RWPE1 (cell line): ENCODE data around the gene NIPSNAP3A.
A peak's percentile ranks its signal among the peaks of the same experiment; 100 is the strongest.

Source experiments
- CTCF ChIA-PET: fragments of 350-600 bp; sonication (Branson Sonifier 250); formaldehyde crosslinking; extraction: SDS; loops from one replicate; lab custom pipeline; 2021; lab: Yijun Ruan, JAX
- POLR2A ChIA-PET: fragments of 400-600 bp; formaldehyde crosslinking; extraction: SDS; loops from one replicate; lab custom pipeline; 2020; ENCODE audit warnings: antibody characterized with exemption; ENCODE audit not compliant: low non-redundant PET; lab: Yijun Ruan, JAX
- DNase-seq: peaks from one replicate; pipeline ENCODE4 v3.0.0; 2012; ENCODE audit warnings: low spot score
- H3K27ac ChIP-seq: fragments of 450-650 bp; 2 replicates; pipeline ENCODE4 v1.5.1; 2017
- TF ChIP-seq, protein P1 (sequence below): fragments of 450-650 bp; conservative IDR thresholded peaks from 2 replicates; pipeline ENCODE4 v1.5.1; 2017; ENCODE audit warnings: low read depth, mild to moderate bottlenecking

The NIPSNAP3A gene

DNA sequence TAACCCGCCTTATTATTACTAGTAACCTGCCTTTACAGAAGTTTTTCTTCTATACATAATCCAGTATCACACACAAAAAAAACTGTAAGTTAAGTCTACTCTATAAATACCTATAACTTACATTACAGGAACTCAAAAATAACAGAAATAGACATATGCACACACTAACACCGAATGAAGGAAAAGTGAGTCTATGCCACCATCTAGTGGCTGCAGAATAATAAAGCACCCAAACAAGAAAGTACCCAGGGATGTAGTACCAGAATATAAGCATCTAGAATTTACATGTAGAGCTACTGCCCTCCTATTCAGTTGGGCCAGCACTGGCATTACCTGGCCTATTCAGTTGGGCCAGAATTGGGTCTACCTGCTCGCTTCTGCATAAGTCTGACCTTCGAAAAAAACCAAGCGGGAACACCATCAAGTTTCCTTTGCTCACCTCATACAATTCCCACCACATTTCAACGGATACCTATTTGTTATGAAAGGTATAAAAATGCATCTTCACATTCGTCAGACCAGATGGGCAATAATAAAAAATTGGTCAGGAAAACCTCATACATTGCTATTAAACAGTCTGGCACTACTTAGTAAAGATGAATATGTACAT, 4.0 kb upstream of the NIPSNAP3A start:
- H3K27ac ChIP-seq = no peak overlapping the region
- TF ChIP-seq, protein P1, sequence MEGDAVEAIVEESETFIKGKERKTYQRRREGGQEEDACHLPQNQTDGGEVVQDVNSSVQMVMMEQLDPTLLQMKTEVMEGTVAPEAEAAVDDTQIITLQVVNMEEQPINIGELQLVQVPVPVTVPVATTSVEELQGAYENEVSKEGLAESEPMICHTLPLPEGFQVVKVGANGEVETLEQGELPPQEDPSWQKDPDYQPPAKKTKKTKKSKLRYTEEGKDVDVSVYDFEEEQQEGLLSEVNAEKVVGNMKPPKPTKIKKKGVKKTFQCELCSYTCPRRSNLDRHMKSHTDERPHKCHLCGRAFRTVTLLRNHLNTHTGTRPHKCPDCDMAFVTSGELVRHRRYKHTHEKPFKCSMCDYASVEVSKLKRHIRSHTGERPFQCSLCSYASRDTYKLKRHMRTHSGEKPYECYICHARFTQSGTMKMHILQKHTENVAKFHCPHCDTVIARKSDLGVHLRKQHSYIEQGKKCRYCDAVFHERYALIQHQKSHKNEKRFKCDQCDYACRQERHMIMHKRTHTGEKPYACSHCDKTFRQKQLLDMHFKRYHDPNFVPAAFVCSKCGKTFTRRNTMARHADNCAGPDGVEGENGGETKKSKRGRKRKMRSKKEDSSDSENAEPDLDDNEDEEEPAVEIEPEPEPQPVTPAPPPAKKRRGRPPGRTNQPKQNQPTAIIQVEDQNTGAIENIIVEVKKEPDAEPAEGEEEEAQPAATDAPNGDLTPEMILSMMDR = peak; percentile 88
- POLR2A ChIA-PET = no interaction called here
- CTCF ChIA-PET = interaction anchor here (0.5 to 1.0 kb wide), 7 partner anchors 77 to 756 kb away, joined by 3 to 7 read pairs (median 3); no protein-coding TSS in a partner anchor
- DNase-seq = peak; percentile 64

DNA sequence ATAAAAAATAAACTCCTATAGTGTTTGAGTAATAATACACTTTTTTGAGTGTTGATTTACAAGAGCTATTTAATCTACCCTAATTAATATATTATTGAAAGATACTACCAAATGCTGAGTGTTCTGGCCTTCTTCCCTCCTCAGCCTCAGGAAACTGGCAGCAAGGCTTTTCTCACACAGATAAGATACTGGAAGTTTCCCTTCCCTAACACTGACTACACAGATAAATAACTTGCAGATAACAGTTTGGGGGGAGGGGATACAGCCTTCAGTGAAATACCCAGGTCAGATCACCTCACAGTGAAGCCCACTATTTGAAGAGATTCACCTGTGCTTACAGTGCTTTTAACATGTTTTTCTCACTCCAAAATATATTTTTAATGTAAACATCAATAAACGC, 1.6 kb upstream of the NIPSNAP3A start:
- H3K27ac ChIP-seq = no peak overlapping the region
- no peak for DNase-seq
- TF ChIP-seq, protein P1 = no peak
- CTCF ChIA-PET = interaction anchor here (0.6 kb wide), 1 partner anchor 935 kb away, joined by 3 read pairs; no protein-coding TSS in a partner anchor
- POLR2A ChIA-PET = no interaction called here

DNA sequence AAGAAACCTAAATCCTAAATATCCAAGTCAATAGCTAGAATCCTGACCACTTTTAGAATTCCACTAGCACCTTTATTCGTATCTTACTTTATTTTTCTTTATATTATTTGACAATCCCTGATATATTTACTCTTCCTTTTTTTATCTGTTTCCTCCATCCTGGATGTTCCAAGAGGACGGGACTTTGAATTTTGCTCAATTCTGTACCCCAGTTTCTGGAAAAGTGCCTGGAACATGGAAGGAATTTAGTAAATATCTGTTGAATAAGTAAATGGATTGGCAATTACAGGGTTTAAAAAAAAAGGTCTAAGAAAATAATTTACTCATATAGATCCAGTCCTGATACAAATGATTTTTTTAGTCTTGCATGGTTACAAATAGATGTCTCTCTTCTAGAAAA, 1.2 kb upstream of the NIPSNAP3A start:
- ChIA-PET CTCF (interaction anchor here (0.7 kb wide), 1 partner anchor 251 kb away, joined by 3 read pairs; no protein-coding TSS in a partner anchor), POLR2A (no interaction called here)
- TF ChIP-seq, protein P1 = no peak
- H3K27ac ChIP-seq = no peak overlapping the region
- DNase-seq = no peak

GRCh38 chr9:104746798-104747197, 685 bp upstream of the NIPSNAP3A start:
- H3K27ac ChIP-seq = no peak overlapping the region
- TF ChIP-seq, protein P1 = no peak
- POLR2A ChIA-PET = interaction anchor here (0.7 kb wide), 1 partner anchor 1240 kb away, joined by 3 read pairs; no protein-coding TSS in a partner anchor
- no peak for DNase-seq
- CTCF ChIA-PET = interaction anchor here (0.7 kb wide), 1 partner anchor 251 kb away, joined by 3 read pairs; no protein-coding TSS in a partner anchor

DNA sequence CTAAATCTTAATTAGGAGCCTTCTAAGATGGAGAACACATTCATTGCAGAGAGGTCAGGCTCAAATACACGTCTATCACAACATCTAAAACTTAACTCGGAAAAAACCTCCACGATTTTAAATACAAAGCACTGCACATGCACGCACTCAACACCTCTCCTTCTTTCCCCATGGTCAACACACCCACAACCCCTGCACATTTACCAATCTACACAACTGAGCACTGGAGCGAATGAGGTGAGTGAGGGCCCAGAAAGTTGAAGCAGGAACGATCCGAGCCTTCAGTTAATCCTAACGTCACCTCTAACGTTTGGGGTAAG, 278 bp upstream of the NIPSNAP3A start:
- TF ChIP-seq, protein P1 = no peak
- ChIA-PET POLR2A (interaction anchor here (0.7 kb wide), 1 partner anchor 1240 kb away, joined by 3 read pairs; no protein-coding TSS in a partner anchor), CTCF (interaction anchor here (0.7 kb wide), 2 partner anchors 252 to 677 kb away, joined by 3 read pairs; no protein-coding TSS in a partner anchor)
- peak overlapping the region; percentile 95 for H3K27ac ChIP-seq
- no peak for DNase-seq

- CTCF ChIA-PET = interaction anchor here (0.7 to 0.9 kb wide), 2 partner anchors 11 to 15 kb away, joined by 3 to 5 read pairs; no protein-coding TSS in a partner anchor
- POLR2A ChIA-PET = no interaction called here
- peak overlapping the region; percentile 95 for H3K27ac ChIP-seq
- TF ChIP-seq, protein P1 = no peak
- peak; percentile 65 for DNase-seq
Measured at GRCh38 chr9:104748359-104749031, 1.0 kb downstream of the NIPSNAP3A start.
